WI38 (cell line): ENCODE data around the gene TWIST2.

Experiments used
- H3K4me3 ChIP-seq: 2 replicates; pipeline ENCODE4 v1.5.1; 2011; ENCODE audit warnings: low read depth, mild to moderate bottlenecking, control low read depth, low read length
- CTCF ChIP-seq: IDR thresholded peaks from 2 replicates; pipeline ENCODE4 v1.5.1; 2012; ENCODE audit warnings: low read depth, mild to moderate bottlenecking, control low read depth, low read length

TWIST2 gene

GRCh38 chr2:238925816-238926521 is 78.1 kb downstream of the TWIST2 start:
- TF ChIP-seq CTCF, result no peak
- H3K4me3 ChIP-seq, result no peak overlapping the region

- no peak overlapping the region for H3K4me3 ChIP-seq
- TF ChIP-seq CTCF, result no peak
Observed at GRCh38 chr2:238926761-238927611, 79.1 kb downstream of the TWIST2 start.

GRCh38 chr2:238927746-238928519 is 80.0 kb downstream of the TWIST2 start:
- TF ChIP-seq CTCF, result no peak
- H3K4me3 ChIP-seq, result no peak overlapping the region

- TF ChIP-seq CTCF, result no peak
- no peak overlapping the region for H3K4me3 ChIP-seq
Observed at GRCh38 chr2:238928520-238929241, 80.8 kb downstream of the TWIST2 start.

- no peak overlapping the region for H3K4me3 ChIP-seq
- TF ChIP-seq CTCF, result no peak
Observed at GRCh38 chr2:238929242-238930081, 81.6 kb downstream of the TWIST2 start.

- no peak for TF ChIP-seq CTCF
- no peak overlapping the region for H3K4me3 ChIP-seq
Observed at GRCh38 chr2:238930216-238930615, 82.3 kb downstream of the TWIST2 start.
